Heart left ventricle (tissue), 16 donors: Measurements from ENCODE around the gene CLDN17. TPM values are rescaled to one million over a fixed set of nuclear protein-coding genes. Genes with fewer than 3 reads are reported as not detected.

Experiments
- ATAC-seq, 4 donors: fragments of 200-7000 bp; cut with Tn5 transposase; one replicate each; pipeline ENCODE4 v1.9.1; 2020 to 2022; ENCODE audit warnings: moderate library complexity in 4 of 4, mild to moderate bottlenecking in 3 of 4, moderate number of reproducible peaks in 1 of 4
- DNase-seq, 5 donors: peaks; one replicate each; pipeline ENCODE4 v3.0.0-alpha.2; 2020
- H3K27ac ChIP-seq, 12 donors: fragments of 200-600 bp; sonication (generic) in 4 of 12; one replicate each; pipeline versions ENCODE4 v1.5.0 to v1.8.0; 2016 to 2022; ENCODE audit warnings: mild to moderate bottlenecking in 2 of 12
- H3K27me3 ChIP-seq, 9 donors: fragments of 200-600 bp; sonication (generic) in 2 of 9; one replicate each; pipeline versions ENCODE4 v1.5.1 to v1.8.0; 2016 to 2022; ENCODE audit warnings: mild to moderate bottlenecking in 3 of 9
- H3K36me3 ChIP-seq, 9 donors: fragments of 200-600 bp; sonication (generic) in 2 of 9; one replicate each; pipeline versions ENCODE4 v1.5.0 to v1.8.0; 2018 to 2022; ENCODE audit warnings: mild to moderate bottlenecking in 2 of 9
- H3K4me1 ChIP-seq, 12 donors: fragments of 200-600 bp; sonication (generic) in 4 of 12; one replicate each; pipeline versions ENCODE4 v1.5.0 to v1.8.0; 2016 to 2022; ENCODE audit warnings: mild to moderate bottlenecking in 3 of 12
- H3K4me3 ChIP-seq, 12 donors: fragments of 200-600 bp; sonication (generic) in 4 of 12; one replicate each; pipeline versions ENCODE4 v1.5.0 to v1.8.0; 2017 to 2022; ENCODE audit warnings: mild to moderate bottlenecking in 9 of 12, moderate library complexity in 4 of 12
- H3K9me3 ChIP-seq, 12 donors: fragments of 200-600 bp; sonication (generic) in 4 of 12; one replicate each; pipeline versions ENCODE4 v1.5.0 to v1.8.0; 2016 to 2022; ENCODE audit warnings: mild to moderate bottlenecking in 1 of 12
- POLR2A ChIP-seq, 2 donors: fragments of 450-650 bp; IDR thresholded peaks; one replicate each; pipeline ENCODE4 v1.6.1; 2017; ENCODE audit warnings: antibody characterized with exemption in 2 of 2, mild to moderate bottlenecking in 2 of 2, moderate library complexity in 2 of 2
- WGBS, 4 donors: extraction: QIAGEN DNeasy Blood & Tissue Kit in 2 of 4; methylation state at CpG; one replicate each; pipeline versions ENCODE4 v1.1.5 to v1.1.7; 2013 to 2018; 5-methylcytosine and 5-hydroxymethylcytosine counted together
- intact Hi-C, 10 donors: fragments of 100-400 bp; cut with DNase I; formaldehyde crosslinking; loops; one replicate each; pipeline versions ENCODE4 v1.11.1 to v1.14.2; 2022
- long read RNA-seq, 3 donors: library from polyadenylated mRNA; unstranded; transcript quantifications; one replicate each; pipeline ENCODE4 v2.0.0, GENCODE V29; 2020 to 2021
- polyA plus RNA-seq, 2 donors: library from polyadenylated mRNA; stranded (reverse); fragments of 200-250 nt; gene quantifications; one replicate each; pipeline ENCODE4 v1.2.3, GENCODE V29; 2013
- total RNA-seq, 9 donors: library from RNA; depleted of rRNA in 2 of 9; stranded (reverse); fragments of >200 nt in 2 of 9; fragmentation: NEBNext Ultra II Directional in 3 of 9; extraction: Animal tissue kit (Norgen Biotek cat#: 25700) in 3 of 9; gene quantifications; one replicate each; pipeline versions ENCODE4 v1.1.0 to v1.2.4, GENCODE V29; 2016 to 2023
- TF ChIP-seq, protein P1 (sequence below), 12 donors: fragments of 200-600 bp; sonication (generic) in 4 of 12; IDR thresholded peaks; one replicate each; pipeline versions ENCODE4 v1.5.0 to v1.8.0; 2018 to 2022; ENCODE audit warnings: antibody characterized with exemption in 12 of 12, mild to moderate bottlenecking in 5 of 12
- donor health status: ischemic (EF 13 %, LVEDD 7.1; RV severe dilation, severe dysfunction).
- donor health status: healthy with polysubstance abuse.
- donor health status: DM: no; HTN: yes; CAD: no.
- donor health status: DM: no; HTN: no; CAD: no.
- donor health status: ischemic (EF 25% LVEDD 6.9; RV normal size, moderate dysfunction).
- donor health status: ischemic (EF 25% LVEDD 5.7; RV mildly dilated, moderate dysfunction).
- donor health status: healthy.
- donor health status: DM: yes; HTN: yes; CAD: no.
- donor health status: ischemic (EF 35%, LVEDD 5.7; RV mildly dilated, moderate dysfunction).
- donor health status: nonischemic (EF 11% LVEDD 7.7; RV severe dilation, severe dysfunction).
- donor health status: DM: yes; HTN: yes; CAD: no.
- donor health status: PGD.
- donor health status: ischemic (EF 29% LVEDD 5.4; RV normal size, mild dysfunction).
- donor health status: nonischemic (EF 23%, LVEDD 6.1; RV moderate dilation, normal function).

The CLDN17 gene
- not detected for total RNA-seq
- polyA plus RNA-seq = not detected
- long read RNA-seq, donor 1 = 0 reads
- long read RNA-seq, donor 2 = 0 reads
- long read RNA-seq, donor 3 = 0 reads

GRCh38 chr21:30166705-30167104, at the start of gene CLDN17:
TSS of gene CLDN17 (minus strand) at chr21:30166805. CDS start at chr21:30166617, 188 bp downstream.
- WGBS, 4 donors = 59 to 75% (median 70%) methylated on average over 1 of the region's 1 CpG

GRCh38 chr21:30216041-30216723, 49.6 kb upstream of the CLDN17 start, which contains the start of gene CLDN8:
TSS of gene CLDN8 (minus strand) at chr21:30216097. CDS start at chr21:30215925, 172 bp downstream.
- ATAC-seq = no peak
- 84 to 91% (median 89%) methylated on average over 5 of the region's 5 CpGs for WGBS, 4 donors

More at GRCh38 chr21:30166705-30167104, at the start of gene CLDN17:
- Histone ChIP-seq H3K4me3 (no peak within 1 kb of the TSS), H3K36me3 (no peaks in the 10 kb centered on the region), H3K27me3 (no peaks in the 10 kb centered on the region), H3K27ac (no peak within 1 kb of the TSS), H3K9me3 (no peaks in the 10 kb centered on the region), H3K4me1 (no peaks in the 10 kb centered on the region)
- intact Hi-C loops = no loop called here
- ATAC-seq = no peak
- DNase-seq = no peak
- TF ChIP-seq, protein P1, sequence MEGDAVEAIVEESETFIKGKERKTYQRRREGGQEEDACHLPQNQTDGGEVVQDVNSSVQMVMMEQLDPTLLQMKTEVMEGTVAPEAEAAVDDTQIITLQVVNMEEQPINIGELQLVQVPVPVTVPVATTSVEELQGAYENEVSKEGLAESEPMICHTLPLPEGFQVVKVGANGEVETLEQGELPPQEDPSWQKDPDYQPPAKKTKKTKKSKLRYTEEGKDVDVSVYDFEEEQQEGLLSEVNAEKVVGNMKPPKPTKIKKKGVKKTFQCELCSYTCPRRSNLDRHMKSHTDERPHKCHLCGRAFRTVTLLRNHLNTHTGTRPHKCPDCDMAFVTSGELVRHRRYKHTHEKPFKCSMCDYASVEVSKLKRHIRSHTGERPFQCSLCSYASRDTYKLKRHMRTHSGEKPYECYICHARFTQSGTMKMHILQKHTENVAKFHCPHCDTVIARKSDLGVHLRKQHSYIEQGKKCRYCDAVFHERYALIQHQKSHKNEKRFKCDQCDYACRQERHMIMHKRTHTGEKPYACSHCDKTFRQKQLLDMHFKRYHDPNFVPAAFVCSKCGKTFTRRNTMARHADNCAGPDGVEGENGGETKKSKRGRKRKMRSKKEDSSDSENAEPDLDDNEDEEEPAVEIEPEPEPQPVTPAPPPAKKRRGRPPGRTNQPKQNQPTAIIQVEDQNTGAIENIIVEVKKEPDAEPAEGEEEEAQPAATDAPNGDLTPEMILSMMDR (IDR thresholded peaks at IDR 0.05) = no peak
- TF ChIP-seq POLR2A (IDR thresholded peaks at IDR 0.05) = no peak

GRCh38 chr21:30211071-30211470, 44.5 kb upstream of the CLDN17 start:
- no peak for TF ChIP-seq POLR2A (IDR thresholded peaks at IDR 0.05)
- TF ChIP-seq, protein P1 (IDR thresholded peaks at IDR 0.05) = no peak
- DNase-seq (no peak), ATAC-seq (no peak)
- Histone ChIP-seq H3K9me3 (peaks cover 0 to 4% (median 0%) of the 10 kb centered on the region in 12 donors), H3K4me3 (no peak overlapping the region), H3K27ac (no peak overlapping the region), H3K4me1 (peaks cover 0 to 7% (median 0%) of the 10 kb centered on the region in 12 donors), H3K36me3 (no peaks in the 10 kb centered on the region), H3K27me3 (no peaks in the 10 kb centered on the region)
- WGBS, 4 donors = 25 to 53% (median 38%) methylated on average over 1 of the region's 1 CpG
- intact Hi-C loops = no loop called here

More at GRCh38 chr21:30216041-30216723, 49.6 kb upstream of the CLDN17 start, which contains the start of gene CLDN8:
- H3K27ac ChIP-seq = no peak within 1 kb of the TSS
- intact Hi-C loops = no loop called here
- TF ChIP-seq, protein P1 (IDR thresholded peaks at IDR 0.05) = no peak
- TF ChIP-seq POLR2A (IDR thresholded peaks at IDR 0.05) = no peak
- no peaks in the 10 kb centered on the region for H3K36me3 ChIP-seq
- no peak within 1 kb of the TSS for H3K4me3 ChIP-seq
- no peaks in the 10 kb centered on the region for H3K4me1 ChIP-seq
- H3K27me3 ChIP-seq = no peaks in the 10 kb centered on the region
- H3K9me3 ChIP-seq = no peaks in the 10 kb centered on the region
- no peak for DNase-seq

DNA sequence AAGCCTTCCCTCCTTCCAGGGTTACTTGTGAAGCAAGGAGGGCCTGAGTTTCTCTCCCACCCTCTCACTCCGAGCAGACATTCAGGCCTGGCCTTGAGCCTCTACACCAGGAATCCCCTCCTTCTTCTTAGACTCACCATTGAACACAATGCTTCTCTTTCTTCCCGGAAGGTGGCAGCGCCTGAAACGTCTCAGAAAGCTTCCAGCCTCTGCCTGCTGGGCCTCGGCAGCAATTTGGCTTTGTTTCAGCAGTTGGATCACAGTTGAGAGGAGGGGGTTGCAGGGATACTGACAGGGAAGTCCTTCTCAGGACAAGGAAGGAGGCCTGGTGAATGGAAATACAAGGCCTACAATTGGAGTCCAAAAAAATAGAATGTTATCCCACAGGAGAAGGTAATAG, 43.0 kb upstream of the CLDN17 start:
- no peaks in the 10 kb centered on the region for H3K36me3 ChIP-seq
- no peak overlapping the region for H3K27ac ChIP-seq
- TF ChIP-seq POLR2A (IDR thresholded peaks at IDR 0.05) = no peak
- TF ChIP-seq, protein P1 (IDR thresholded peaks at IDR 0.05) = no peak
- no peak overlapping the region for H3K4me3 ChIP-seq
- intact Hi-C loops = loop anchor here in 1 of 10 donors (10.0 kb wide), 1 partner anchor 155 kb away; no protein-coding TSS in a partner anchor
- H3K9me3 ChIP-seq = peaks cover 0 to 4% (median 0%) of the 10 kb centered on the region in 12 donors
- 49 to 61% (median 54%) methylated on average over 5 of the region's 5 CpGs for WGBS, 4 donors
- no peak for DNase-seq
- no peak for ATAC-seq
- no peaks in the 10 kb centered on the region for H3K27me3 ChIP-seq
- peaks cover 0 to 7% (median 0%) of the 10 kb centered on the region in 12 donors for H3K4me1 ChIP-seq
